Colonic mucosa (tissue), 4 donors: ENCODE measurements around the gene MGAT2. TPM values are rescaled to one million over a fixed set of nuclear protein-coding genes. Genes with fewer than 3 reads are reported as not detected.

Source experiments
- DNase-seq: peaks from one replicate; pipeline ENCODE4 v3.0.0-alpha.2; 2020
- H3K27ac ChIP-seq: fragments of 200-600 bp; one replicate; pipeline ENCODE4 v1.8.0; 2021
- H3K27me3 ChIP-seq: fragments of 200-600 bp; one replicate; pipeline ENCODE4 v1.8.0; 2021
- H3K36me3 ChIP-seq: fragments of 200-600 bp; one replicate; pipeline ENCODE4 v1.8.0; 2021
- H3K4me1 ChIP-seq: fragments of 200-600 bp; one replicate; pipeline ENCODE4 v1.8.0; 2021; ENCODE audit warnings: mild to moderate bottlenecking
- H3K4me3 ChIP-seq: fragments of 200-600 bp; one replicate; pipeline ENCODE4 v1.8.0; 2021
- H3K9ac ChIP-seq, 2 donors: one replicate each; pipeline ENCODE4 v1.7.0; 2013; ENCODE audit warnings: control low read depth in 2 of 2, low read depth in 2 of 2, low read length in 2 of 2
- H3K9me3 ChIP-seq: fragments of 200-600 bp; one replicate; pipeline ENCODE4 v1.8.0; 2021
- CTCF ChIP-seq: fragments of 200-600 bp; IDR thresholded peaks from one replicate; pipeline ENCODE4 v1.8.0; 2022; ENCODE audit warnings: antibody characterized with exemption, mild to moderate bottlenecking
- intact Hi-C: fragments of 100-400 bp; cut with DNase I; formaldehyde crosslinking; loops from one replicate; pipeline ENCODE4 v1.14.1; 2022
- total RNA-seq, 2 donors: library from RNA; stranded (reverse); fragmentation: NEBNext Ultra II Directional in 1 of 2; extraction: Animal tissue kit (Norgen Biotek cat#: 25700) in 1 of 2; gene quantifications; one replicate each; pipeline ENCODE4 v1.2.1, GENCODE V29; 2021
- donor health status: healthy.
- donor health status: DM: no; HTN: no; CAD: no.
- donor health status: DM: no; HTN: no; CAD: no.

MGAT2 gene
- total RNA-seq, 2 donors from 2014 or later = 44.9 to 47.3 TPM

DNA sequence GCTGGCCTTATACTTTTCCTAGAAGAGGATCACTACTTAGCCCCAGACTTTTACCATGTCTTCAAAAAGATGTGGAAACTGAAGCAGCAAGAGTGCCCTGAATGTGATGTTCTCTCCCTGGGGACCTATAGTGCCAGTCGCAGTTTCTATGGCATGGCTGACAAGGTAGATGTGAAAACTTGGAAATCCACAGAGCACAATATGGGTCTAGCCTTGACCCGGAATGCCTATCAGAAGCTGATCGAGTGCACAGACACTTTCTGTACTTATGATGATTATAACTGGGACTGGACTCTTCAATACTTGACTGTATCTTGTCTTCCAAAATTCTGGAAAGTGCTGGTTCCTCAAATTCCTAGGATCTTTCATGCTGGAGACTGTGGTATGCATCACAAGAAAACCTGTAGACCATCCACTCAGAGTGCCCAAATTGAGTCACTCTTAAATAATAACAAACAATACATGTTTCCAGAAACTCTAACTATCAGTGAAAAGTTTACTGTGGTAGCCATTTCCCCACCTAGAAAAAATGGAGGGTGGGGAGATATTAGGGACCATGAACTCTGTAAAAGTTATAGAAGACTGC is 1.5 kb downstream of the MGAT2 start:
- peaks cover 9% of the 10 kb centered on the region for H3K4me1 ChIP-seq
- H3K9ac ChIP-seq = peak overlapping the region in 1 of 2 donors; percentile 99
- no peaks in the 10 kb centered on the region for H3K27me3 ChIP-seq
- no peak for TF ChIP-seq CTCF
- H3K4me3 ChIP-seq = peak overlapping the region; percentile 68
- no peak for DNase-seq
- H3K27ac ChIP-seq = no peak overlapping the region
- no peaks in the 10 kb centered on the region for H3K36me3 ChIP-seq
- intact Hi-C loops = loop anchor here (5.0 kb wide), 1 partner anchor 35 kb away; the partner anchor contains the start of gene RPS29
- no peaks in the 10 kb centered on the region for H3K9me3 ChIP-seq

GRCh38 chr14:49623387-49623786 is 2.8 kb downstream of the MGAT2 start:
- H3K4me3 ChIP-seq = no peak overlapping the region
- peak overlapping the region; percentile 33 for H3K27ac ChIP-seq
- TF ChIP-seq CTCF = no peak

DNA sequence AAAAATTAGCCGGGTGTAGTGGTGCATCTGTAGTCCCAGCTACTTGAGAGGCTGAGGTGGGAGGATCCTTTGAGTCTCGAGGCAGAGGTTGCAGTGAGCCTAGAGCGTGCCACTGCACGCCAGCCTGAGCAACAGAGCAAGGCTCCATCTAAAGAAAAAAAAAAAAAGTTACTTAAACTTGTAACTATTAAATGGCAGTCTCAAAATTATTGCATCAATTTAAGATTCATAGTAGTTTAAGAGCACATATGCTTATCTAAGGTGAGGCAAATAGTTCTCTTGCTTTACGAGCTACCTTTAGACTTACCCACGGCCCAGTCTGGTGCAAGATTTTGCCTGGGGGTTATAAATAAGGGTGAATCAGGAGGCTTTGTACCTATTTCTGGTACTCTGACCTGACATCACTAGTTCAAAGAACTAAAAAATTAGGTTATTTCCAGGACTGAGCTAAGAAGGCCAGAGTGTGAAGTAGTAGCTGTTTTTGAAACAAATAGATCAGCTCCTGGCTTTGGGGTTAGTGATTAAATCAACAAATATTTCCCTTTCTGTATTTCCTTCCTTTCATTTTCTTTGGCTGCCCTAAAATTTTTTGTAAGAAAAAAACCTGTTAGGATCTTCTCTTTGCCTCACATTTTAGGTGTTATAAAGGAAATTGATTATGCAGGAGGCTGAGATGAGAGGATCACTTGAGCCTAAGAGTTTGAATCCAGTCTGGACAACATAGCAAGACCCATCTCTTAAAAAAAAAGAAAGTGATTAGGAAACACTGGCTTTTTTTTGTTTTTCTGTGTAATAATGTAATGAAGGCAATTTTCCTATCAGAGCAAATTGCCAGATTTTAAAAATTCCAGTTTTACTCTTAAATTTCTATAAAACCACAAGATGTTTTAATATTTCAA is 3.6 kb downstream of the MGAT2 start:
- peak overlapping the region; percentile 33 for H3K27ac ChIP-seq

More at GRCh38 chr14:49623387-49623786, 2.8 kb downstream of the MGAT2 start:
- no peaks in the 10 kb centered on the region for H3K36me3 ChIP-seq
- DNase-seq = no peak
- H3K9me3 ChIP-seq = no peaks in the 10 kb centered on the region
- intact Hi-C loops = loop anchor here (5.0 kb wide), 1 partner anchor 36 kb away; the partner anchor contains the start of gene RPS29
- no peaks in the 10 kb centered on the region for H3K27me3 ChIP-seq
- peaks cover 9% of the 10 kb centered on the region for H3K4me1 ChIP-seq
- H3K9ac ChIP-seq = no peak overlapping the region

DNA sequence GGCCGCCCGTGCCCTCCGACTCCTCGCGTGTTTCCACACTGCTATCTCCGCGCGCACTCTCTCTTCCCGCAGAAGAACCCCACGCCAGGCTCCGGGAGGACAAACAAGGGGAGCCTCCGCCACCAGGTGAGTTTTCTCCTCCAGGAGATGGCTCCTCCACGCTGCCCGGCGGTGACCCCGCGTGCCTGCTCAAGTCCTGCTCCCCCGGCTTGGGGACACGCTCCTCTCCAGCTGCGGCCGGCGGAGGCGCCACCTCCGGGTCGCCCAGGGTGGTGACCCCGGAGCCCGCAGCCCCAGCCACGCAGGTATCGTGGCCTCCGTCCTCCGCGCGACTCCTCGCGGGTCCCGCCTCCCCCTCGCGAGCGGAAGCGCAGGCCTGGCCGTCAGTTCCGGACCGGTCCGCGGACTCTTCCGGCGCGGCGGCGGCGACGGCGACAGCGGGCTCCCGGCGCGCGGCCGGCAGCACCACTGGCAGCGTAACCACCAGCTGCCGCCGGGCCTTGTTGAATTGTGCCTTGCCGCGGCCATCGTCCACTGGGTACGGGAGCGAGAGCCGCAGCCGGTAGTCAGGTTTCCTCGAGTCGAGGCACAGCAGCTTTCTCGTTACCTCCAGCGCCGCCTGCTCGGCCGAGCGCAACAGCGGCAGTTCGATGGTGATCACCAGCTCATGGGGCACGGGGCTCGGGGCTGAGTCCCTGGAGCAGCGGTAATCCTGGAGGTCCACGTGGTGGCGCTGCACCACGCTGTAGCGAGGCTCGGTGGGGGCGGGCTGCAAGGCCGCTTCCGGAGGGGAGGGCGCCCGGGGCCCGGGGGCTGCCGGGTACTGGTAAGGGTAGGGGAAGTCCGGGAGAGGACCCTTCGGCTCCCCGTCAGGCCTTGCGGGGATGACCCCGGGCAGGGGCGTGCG is 13.3 kb downstream of the MGAT2 start:
- peak overlapping the region; percentile 92 for H3K4me3 ChIP-seq
- no peaks in the 10 kb centered on the region for H3K9me3 ChIP-seq
- H3K27ac ChIP-seq = peak overlapping the region; percentile 99
- H3K27me3 ChIP-seq = no peaks in the 10 kb centered on the region
- DNase-seq = peak; percentile 94
- intact Hi-C loops = loop anchor here (5.0 to 10.0 kb wide), 2 partner anchors 198 to 481 kb away; partner anchors contain the start of gene VCPKMT
- H3K9ac ChIP-seq = peak overlapping the region; percentile 93 to 99
- no peaks in the 10 kb centered on the region for H3K4me1 ChIP-seq
- TF ChIP-seq CTCF = peak; percentile 73
- H3K36me3 ChIP-seq = no peaks in the 10 kb centered on the region

More for the DNA sequence above, 3.6 kb downstream of the MGAT2 start:
- peaks cover 9% of the 10 kb centered on the region for H3K4me1 ChIP-seq
- peak overlapping the region in 1 of 2 donors; percentile 46 for H3K9ac ChIP-seq
- H3K27me3 ChIP-seq = no peaks in the 10 kb centered on the region
- H3K36me3 ChIP-seq = no peaks in the 10 kb centered on the region
- peak; percentile 36 for DNase-seq
- no peaks in the 10 kb centered on the region for H3K9me3 ChIP-seq
- no peak overlapping the region for H3K4me3 ChIP-seq
- TF ChIP-seq CTCF = no peak
- intact Hi-C loops = loop anchor here (5.0 kb wide), 1 partner anchor 37 kb away; the partner anchor contains the start of gene RPS29
